ENCODE results near the gene FCRL4.

FCRL4 gene

DNA sequence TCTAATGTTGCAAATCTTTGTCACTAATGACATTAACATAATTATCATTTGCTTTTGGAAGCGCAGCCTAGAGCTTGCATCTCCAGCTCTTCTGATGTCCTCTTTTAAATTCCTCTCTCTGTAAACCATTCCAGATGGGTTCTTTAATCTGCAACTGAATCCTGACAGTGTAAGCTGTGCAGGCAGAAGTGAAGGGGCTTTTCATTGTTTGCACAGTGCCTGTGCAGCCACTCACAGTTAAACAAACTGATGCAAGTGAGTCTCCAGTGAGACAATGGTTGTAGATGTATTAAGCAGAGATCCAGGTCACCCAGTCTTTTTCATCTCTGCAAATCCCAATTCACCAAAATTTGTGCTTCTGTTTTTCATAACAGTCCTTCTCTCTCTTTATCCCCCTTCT, 23.0 kb downstream of the FCRL4 start:
- no peak overlapping the region for H3K27ac ChIP-seq (ENCODE audit: low read depth, low read length, poor library complexity, severe bottlenecking)
- H3K27me3 ChIP-seq (ENCODE audit: insufficient read depth, low read length) = no peaks in the 10 kb centered on the region
- no peaks in the 10 kb centered on the region for H3K9me3 ChIP-seq (ENCODE audit: low read length)
- H3K36me3 ChIP-seq (ENCODE audit: insufficient read depth, low read length) = no peaks in the 10 kb centered on the region
- no peak overlapping the region for H3K4me3 ChIP-seq (ENCODE audit: low read depth, low read length, poor library complexity, severe bottlenecking)
- H3F3A ChIP-seq (ENCODE audit: insufficient read depth, low read length) = no peaks in the 10 kb centered on the region
- TF ChIP-seq, protein P1, sequence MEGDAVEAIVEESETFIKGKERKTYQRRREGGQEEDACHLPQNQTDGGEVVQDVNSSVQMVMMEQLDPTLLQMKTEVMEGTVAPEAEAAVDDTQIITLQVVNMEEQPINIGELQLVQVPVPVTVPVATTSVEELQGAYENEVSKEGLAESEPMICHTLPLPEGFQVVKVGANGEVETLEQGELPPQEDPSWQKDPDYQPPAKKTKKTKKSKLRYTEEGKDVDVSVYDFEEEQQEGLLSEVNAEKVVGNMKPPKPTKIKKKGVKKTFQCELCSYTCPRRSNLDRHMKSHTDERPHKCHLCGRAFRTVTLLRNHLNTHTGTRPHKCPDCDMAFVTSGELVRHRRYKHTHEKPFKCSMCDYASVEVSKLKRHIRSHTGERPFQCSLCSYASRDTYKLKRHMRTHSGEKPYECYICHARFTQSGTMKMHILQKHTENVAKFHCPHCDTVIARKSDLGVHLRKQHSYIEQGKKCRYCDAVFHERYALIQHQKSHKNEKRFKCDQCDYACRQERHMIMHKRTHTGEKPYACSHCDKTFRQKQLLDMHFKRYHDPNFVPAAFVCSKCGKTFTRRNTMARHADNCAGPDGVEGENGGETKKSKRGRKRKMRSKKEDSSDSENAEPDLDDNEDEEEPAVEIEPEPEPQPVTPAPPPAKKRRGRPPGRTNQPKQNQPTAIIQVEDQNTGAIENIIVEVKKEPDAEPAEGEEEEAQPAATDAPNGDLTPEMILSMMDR (IDR thresholded peaks at IDR 0.05; ENCODE audit: low read length) = no peak
- TF ChIP-seq EZH2 (IDR thresholded peaks at IDR 0.05; ENCODE audit: borderline replicate concordance, low read length) = no peak
- no peak overlapping the region for H3K9ac ChIP-seq (ENCODE audit: low read length)
- no peaks in the 10 kb centered on the region for H3K79me2 ChIP-seq (ENCODE audit: insufficient read depth, low read length)
- H4K20me1 ChIP-seq (ENCODE audit: insufficient read depth, low read length) = no peaks in the 10 kb centered on the region
- no peaks in the 10 kb centered on the region for H3K9me2 ChIP-seq (ENCODE audit: low read depth, low read length)
- H2AFZ ChIP-seq (ENCODE audit: low read length) = no peak overlapping the region
- H3K4me1 ChIP-seq (ENCODE audit: insufficient read depth, low read length, severe bottlenecking) = peaks cover 10% of the 10 kb centered on the region
- H3K4me2 ChIP-seq (ENCODE audit: low read length) = no peak overlapping the region

DNA sequence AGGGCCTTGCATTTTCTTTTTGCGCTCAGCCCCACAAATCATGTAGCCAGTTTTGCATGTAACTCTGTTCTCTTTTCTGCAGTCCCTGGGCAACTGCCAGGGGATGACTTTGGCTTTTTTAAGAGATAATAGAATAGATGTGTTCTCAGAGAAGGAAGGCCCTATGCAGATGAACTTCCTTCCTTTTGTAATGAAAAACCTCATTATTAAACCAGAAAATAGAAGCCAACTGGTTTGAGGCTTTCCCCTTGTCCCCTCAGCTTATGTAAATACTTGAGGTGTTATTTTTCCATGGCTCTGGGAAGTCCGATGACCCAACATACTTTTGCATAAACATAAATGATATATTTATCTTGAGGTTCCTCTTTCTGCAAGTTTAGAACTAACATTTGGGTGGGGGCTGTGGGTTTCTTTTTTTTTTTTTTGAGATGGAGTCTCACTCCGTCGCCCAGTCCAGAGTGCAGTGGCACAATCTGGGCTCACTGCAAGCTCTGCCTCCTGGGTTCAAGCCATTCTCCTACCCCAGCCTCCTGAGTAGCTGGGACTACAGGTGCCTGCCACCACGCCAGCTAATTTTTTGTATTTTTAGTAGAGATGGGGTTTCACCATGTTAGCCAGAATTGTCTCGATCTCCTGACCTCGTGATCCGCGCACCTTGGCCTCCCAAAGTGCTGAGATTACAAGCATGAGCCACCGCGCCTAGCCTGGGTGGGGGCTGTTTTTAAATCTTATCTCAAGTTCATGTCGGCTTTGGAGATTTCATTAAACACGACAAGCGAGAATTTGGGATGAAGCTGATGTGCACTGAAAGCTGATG, 31.2 kb downstream of the FCRL4 start:
- no peaks in the 10 kb centered on the region for H3K79me2 ChIP-seq (ENCODE audit: insufficient read depth, low read length)
- H4K20me1 ChIP-seq (ENCODE audit: insufficient read depth, low read length) = no peaks in the 10 kb centered on the region
- TF ChIP-seq EZH2 (IDR thresholded peaks at IDR 0.05; ENCODE audit: borderline replicate concordance, low read length) = no peak
- TF ChIP-seq, protein P1 (IDR thresholded peaks at IDR 0.05; ENCODE audit: low read length) = no peak
- H3K4me3 ChIP-seq (ENCODE audit: low read depth, low read length, poor library complexity, severe bottlenecking) = peak overlapping the region; percentile 21
- H3K4me1 ChIP-seq (ENCODE audit: insufficient read depth, low read length, severe bottlenecking) = peaks cover 81% of the 10 kb centered on the region
- no peaks in the 10 kb centered on the region for H3K9me2 ChIP-seq (ENCODE audit: low read depth, low read length)
- peak overlapping the region; percentile 43 for H3K4me2 ChIP-seq (ENCODE audit: low read length)
- H3F3A ChIP-seq (ENCODE audit: insufficient read depth, low read length) = peaks cover 8% of the 10 kb centered on the region; the same call in 1 of the 2 replicates
- peak overlapping the region; percentile 19 for H3K9ac ChIP-seq (ENCODE audit: low read length)
- no peaks in the 10 kb centered on the region for H3K27me3 ChIP-seq (ENCODE audit: insufficient read depth, low read length)
- H2AFZ ChIP-seq (ENCODE audit: low read length) = no peak overlapping the region
- no peaks in the 10 kb centered on the region for H3K9me3 ChIP-seq (ENCODE audit: low read length)
- peak overlapping the region; percentile 86 for H3K27ac ChIP-seq (ENCODE audit: low read depth, low read length, poor library complexity, severe bottlenecking)
- no peaks in the 10 kb centered on the region for H3K36me3 ChIP-seq (ENCODE audit: insufficient read depth, low read length)

DNA sequence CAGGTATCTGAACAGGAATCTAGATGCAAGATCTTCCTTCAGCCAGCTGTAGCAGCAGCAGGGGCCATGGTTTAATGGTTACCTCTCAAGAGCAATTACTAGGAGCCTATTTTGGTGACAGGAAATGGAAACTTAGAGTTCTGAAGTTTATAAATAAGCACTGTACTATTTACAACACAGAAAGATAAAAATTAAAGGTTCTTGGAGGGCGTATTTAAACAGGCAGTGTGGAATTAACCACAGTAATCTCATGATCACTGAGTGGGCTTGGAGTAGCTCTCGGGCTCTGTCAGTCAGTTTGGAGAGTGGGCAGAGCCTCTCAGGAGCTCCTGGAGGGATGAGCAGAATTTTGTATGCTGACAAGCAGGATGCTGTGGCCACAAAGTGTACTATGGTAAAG, 35.4 kb downstream of the FCRL4 start:
- Histone ChIP-seq H3K27ac (ENCODE audit: low read depth, low read length, poor library complexity, severe bottlenecking) (peak overlapping the region; percentile 29), H3K79me2 (ENCODE audit: insufficient read depth, low read length) (no peaks in the 10 kb centered on the region), H3K9me3 (ENCODE audit: low read length) (0 out of 2 replicates have a peak, but pooled peaks cover 3% of the 10 kb centered on the region), H3F3A (ENCODE audit: insufficient read depth, low read length) (no peaks in the 10 kb centered on the region), H3K36me3 (ENCODE audit: insufficient read depth, low read length) (no peaks in the 10 kb centered on the region), H3K4me3 (ENCODE audit: low read depth, low read length, poor library complexity, severe bottlenecking) (no peak overlapping the region), H2AFZ (ENCODE audit: low read length) (no peak overlapping the region), H4K20me1 (ENCODE audit: insufficient read depth, low read length) (no peaks in the 10 kb centered on the region), H3K9me2 (ENCODE audit: low read depth, low read length) (no peaks in the 10 kb centered on the region), H3K4me2 (ENCODE audit: low read length) (peak overlapping the region; percentile 35), H3K9ac (ENCODE audit: low read length) (no peak overlapping the region), H3K27me3 (ENCODE audit: insufficient read depth, low read length) (no peaks in the 10 kb centered on the region), H3K4me1 (ENCODE audit: insufficient read depth, low read length, severe bottlenecking) (peaks cover 63% of the 10 kb centered on the region)
- TF ChIP-seq, protein P1 (IDR thresholded peaks at IDR 0.05; ENCODE audit: low read length) = no peak
- no peak for TF ChIP-seq EZH2 (IDR thresholded peaks at IDR 0.05; ENCODE audit: borderline replicate concordance, low read length)

Measured in OCI-LY1 (cell line).